Activated T-cell treated with anti-CD3 and anti-CD28 coated beads, Interleukin-2, amount 50 U/mL, for 24 hours (primary cell): ENCODE results near the gene KIF20A.
"Not testable (repeated sequence)": the region's sequence is repeated elsewhere in the genome, so short reads cannot be mapped to it uniquely, and the experiment has no call there.

ENCODE experiments used
- DNase-seq: peaks from one replicate; pipeline ENCODE4 v3.0.0-alpha.2; 2020
- H3K27ac Mint-ChIP-seq: 2 replicates; pipeline ENCODE4 v1.8.0; 2020; ENCODE audit warnings: mild to moderate bottlenecking, mixed read lengths
- H3K27me3 Mint-ChIP-seq: 2 replicates; pipeline ENCODE4 v1.8.0; 2020; ENCODE audit warnings: mixed read lengths
- H3K36me3 Mint-ChIP-seq: 2 replicates; pipeline ENCODE4 v1.8.0; 2020; ENCODE audit warnings: low read depth, mixed read lengths
- H3K4me1 Mint-ChIP-seq: 2 replicates; pipeline ENCODE4 v1.8.0; 2020; ENCODE audit warnings: low read depth, mixed read lengths
- H3K4me3 Mint-ChIP-seq: 2 replicates; pipeline ENCODE4 v1.8.0; 2020; ENCODE audit warnings: mild to moderate bottlenecking, moderate library complexity, mixed read lengths
- H3K9me3 Mint-ChIP-seq: 2 replicates; pipeline ENCODE4 v1.8.0; 2020; ENCODE audit warnings: mixed read lengths

KIF20A gene

DNA sequence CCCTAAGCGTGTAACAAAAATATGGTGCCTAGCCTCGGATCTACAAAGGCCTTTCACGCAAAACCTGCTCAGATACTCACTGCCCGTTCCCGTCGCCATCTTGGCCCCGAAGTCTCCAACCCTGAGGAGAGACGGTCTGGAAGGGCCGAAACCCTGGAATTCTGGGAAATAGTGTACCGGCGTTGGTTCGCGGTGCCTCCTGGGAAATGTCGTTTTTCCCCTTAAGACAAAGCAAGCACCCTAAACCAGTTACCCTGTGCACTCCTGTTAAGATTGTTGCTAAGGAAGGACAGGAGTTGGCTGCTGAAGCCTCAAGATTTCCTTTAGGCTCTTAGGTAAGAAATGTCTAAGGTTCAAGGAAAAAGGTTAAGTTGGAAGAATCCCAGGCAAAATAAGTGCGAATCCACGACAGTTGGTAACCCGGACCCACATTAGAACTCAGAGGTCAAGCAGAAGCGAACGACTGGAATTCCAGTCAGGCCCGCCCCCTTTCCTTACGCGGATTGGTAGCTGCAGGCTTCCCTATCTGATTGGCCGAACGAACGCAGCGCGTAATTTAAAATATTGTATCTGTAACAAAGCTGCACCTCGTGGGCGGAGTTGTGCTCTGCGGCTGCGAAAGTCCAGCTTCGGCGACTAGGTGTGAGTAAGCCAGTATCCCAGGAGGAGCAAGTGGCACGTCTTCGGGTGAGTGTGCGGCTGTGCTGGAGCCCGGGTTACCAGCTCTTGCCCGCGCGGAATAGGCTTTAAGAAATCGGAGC, at the start of gene KIF20A, which contains the start of gene BRD8:
Gene KIF20A, plus strand, starts transcription at position 597 of the 761 bp plus-strand sequence. CDS start 569 bp downstream, outside the sequence.
Gene BRD8, minus strand, starts transcription at position 115 of the 761 bp plus-strand sequence. Its CDS starts 16 bp downstream, at position 99.
- H3K9me3 Mint-ChIP-seq: no peaks in the 10 kb centered on the region
- no peak within 1 kb of the TSS for H3K27ac Mint-ChIP-seq
- peak; percentile 85 for DNase-seq
- peaks cover 53% of the 10 kb centered on the region for H3K36me3 Mint-ChIP-seq
- H3K4me1 Mint-ChIP-seq: peaks cover 21% of the 10 kb centered on the region
- H3K27me3 Mint-ChIP-seq: no peaks in the 10 kb centered on the region
- no peak within 1 kb of the TSS for H3K4me3 Mint-ChIP-seq

GRCh38 chr5:138129347-138129746, 49.6 kb upstream of the KIF20A start:
- H3K27ac Mint-ChIP-seq: no peak overlapping the region
- no peaks in the 10 kb centered on the region for H3K36me3 Mint-ChIP-seq
- H3K27me3 Mint-ChIP-seq: no peaks in the 10 kb centered on the region
- no peaks in the 10 kb centered on the region for H3K9me3 Mint-ChIP-seq
- peaks cover 2% of the 10 kb centered on the region for H3K4me1 Mint-ChIP-seq
- DNase-seq: no peak
- no peak overlapping the region for H3K4me3 Mint-ChIP-seq

DNA sequence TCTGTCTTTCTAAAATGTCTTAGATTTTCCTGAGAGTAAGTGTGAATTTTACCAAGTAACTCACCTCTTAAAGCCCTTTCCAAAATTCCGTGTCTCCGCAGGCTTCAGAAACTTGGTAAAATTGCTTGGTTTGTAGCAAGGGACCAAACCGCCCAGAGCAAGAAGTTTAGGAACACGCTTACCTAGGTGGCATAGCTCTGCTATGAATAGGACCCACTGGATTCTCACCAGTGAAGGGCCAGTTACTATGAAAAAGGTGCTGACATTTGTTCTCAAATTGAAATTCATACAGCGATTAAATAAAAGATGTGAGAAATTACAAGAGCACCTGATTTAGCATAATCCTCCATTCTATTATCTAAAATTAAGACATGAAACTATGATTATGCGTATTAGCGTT, 46.4 kb upstream of the KIF20A start:
- Mint-ChIP-seq H3K9me3 (no peaks in the 10 kb centered on the region), H3K36me3 (no peaks in the 10 kb centered on the region), H3K4me3 (no peak overlapping the region)

GRCh38 chr5:138138949-138139780, 39.7 kb upstream of the KIF20A start, which contains the start of gene NME5:
Gene NME5 (minus strand): TSS chr5:138139428. CDS start chr5:138138780, 648 bp downstream.
- Mint-ChIP-seq H3K4me1 (peaks cover 4% of the 10 kb centered on the region), H3K27ac (no peak within 1 kb of the TSS), H3K36me3 (no peaks in the 10 kb centered on the region), H3K27me3 (peaks cover 9% of the 10 kb centered on the region), H3K4me3 (no peak within 1 kb of the TSS), H3K9me3 (no peaks in the 10 kb centered on the region)
- DNase-seq: no peak

More for the DNA sequence above, 46.4 kb upstream of the KIF20A start:
- Mint-ChIP-seq H3K4me1 (peaks cover 2% of the 10 kb centered on the region), H3K27ac (no peak overlapping the region), H3K27me3 (peaks cover 5% of the 10 kb centered on the region)
- DNase-seq: no peak

DNA sequence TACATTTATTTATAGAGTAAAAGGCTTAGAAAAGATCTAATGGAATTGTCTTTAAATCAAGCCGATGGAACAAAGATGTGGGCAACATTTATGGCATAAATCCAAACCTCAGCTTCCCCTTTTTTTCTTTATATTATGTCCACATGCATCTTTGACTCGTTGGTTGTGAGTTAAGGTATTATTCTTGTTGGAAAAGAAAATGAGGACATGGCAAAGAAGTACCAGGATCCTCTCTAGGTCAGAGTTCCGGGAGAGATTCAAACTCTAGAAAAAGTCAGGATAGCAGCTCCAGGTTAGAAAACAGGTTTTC, 39.2 kb upstream of the KIF20A start:
- no peak for DNase-seq
- Mint-ChIP-seq H3K36me3 (no peaks in the 10 kb centered on the region), H3K4me3 (no peak overlapping the region), H3K4me1 (peaks cover 4% of the 10 kb centered on the region), H3K27ac (no peak overlapping the region), H3K9me3 (no peaks in the 10 kb centered on the region), H3K27me3 (peaks cover 9% of the 10 kb centered on the region)

GRCh38 chr5:138140268-138140667, 38.6 kb upstream of the KIF20A start:
- Mint-ChIP-seq H3K4me1 (peaks cover 4% of the 10 kb centered on the region), H3K9me3 (no peaks in the 10 kb centered on the region), H3K27me3 (peaks cover 9% of the 10 kb centered on the region), H3K27ac (no peak overlapping the region), H3K36me3 (no peaks in the 10 kb centered on the region), H3K4me3 (no peak overlapping the region)
- DNase-seq: no peak

GRCh38 chr5:138141734-138142133, 37.2 kb upstream of the KIF20A start:
- Mint-ChIP-seq H3K27me3 (peaks cover 4% of the 10 kb centered on the region), H3K4me1 (peaks cover 4% of the 10 kb centered on the region), H3K9me3 (no peaks in the 10 kb centered on the region), H3K4me3 (no peak overlapping the region), H3K27ac (no peak overlapping the region), H3K36me3 (no peaks in the 10 kb centered on the region)
- DNase-seq: no peak

DNA sequence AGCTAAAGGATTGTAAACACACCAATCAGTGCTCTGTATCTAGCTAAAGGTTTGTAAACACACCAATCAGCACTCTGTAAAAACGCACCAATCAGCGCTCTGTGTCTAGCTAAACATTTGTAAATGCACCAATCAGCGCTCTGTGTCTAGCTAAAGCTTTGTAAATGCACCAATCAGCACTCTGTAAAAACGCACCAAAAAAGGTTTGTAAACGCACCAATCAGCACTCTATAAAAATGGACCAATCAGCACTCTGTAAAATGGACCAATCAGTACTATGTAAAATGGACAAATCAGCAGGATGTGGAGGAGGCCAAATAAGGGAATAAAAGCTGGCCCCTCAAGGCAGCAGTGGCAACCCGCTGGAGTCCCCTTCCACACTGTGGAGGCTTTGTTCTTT, 35.3 kb upstream of the KIF20A start:
- not testable (repeated sequence) for H3K4me1 Mint-ChIP-seq, DNase-seq, H3K27me3 Mint-ChIP-seq, H3K27ac Mint-ChIP-seq, H3K4me3 Mint-ChIP-seq, H3K36me3 Mint-ChIP-seq, H3K9me3 Mint-ChIP-seq

- H3K4me3 Mint-ChIP-seq: no peak overlapping the region
- no peak for DNase-seq
- no peak overlapping the region for H3K27ac Mint-ChIP-seq
- no peaks in the 10 kb centered on the region for H3K27me3 Mint-ChIP-seq
- no peaks in the 10 kb centered on the region for H3K4me1 Mint-ChIP-seq
- no peaks in the 10 kb centered on the region for H3K36me3 Mint-ChIP-seq
- no peaks in the 10 kb centered on the region for H3K9me3 Mint-ChIP-seq
These were observed 30.1 kb upstream of the KIF20A start for GRCh38 chr5:138148811-138149210.

- H3K27ac Mint-ChIP-seq: no peak overlapping the region
- no peaks in the 10 kb centered on the region for H3K9me3 Mint-ChIP-seq
- H3K27me3 Mint-ChIP-seq: no peaks in the 10 kb centered on the region
- no peak overlapping the region for H3K4me3 Mint-ChIP-seq
- H3K4me1 Mint-ChIP-seq: no peaks in the 10 kb centered on the region
- DNase-seq: no peak
- no peaks in the 10 kb centered on the region for H3K36me3 Mint-ChIP-seq
These were observed 29.4 kb upstream of the KIF20A start for GRCh38 chr5:138149530-138149929.

DNA sequence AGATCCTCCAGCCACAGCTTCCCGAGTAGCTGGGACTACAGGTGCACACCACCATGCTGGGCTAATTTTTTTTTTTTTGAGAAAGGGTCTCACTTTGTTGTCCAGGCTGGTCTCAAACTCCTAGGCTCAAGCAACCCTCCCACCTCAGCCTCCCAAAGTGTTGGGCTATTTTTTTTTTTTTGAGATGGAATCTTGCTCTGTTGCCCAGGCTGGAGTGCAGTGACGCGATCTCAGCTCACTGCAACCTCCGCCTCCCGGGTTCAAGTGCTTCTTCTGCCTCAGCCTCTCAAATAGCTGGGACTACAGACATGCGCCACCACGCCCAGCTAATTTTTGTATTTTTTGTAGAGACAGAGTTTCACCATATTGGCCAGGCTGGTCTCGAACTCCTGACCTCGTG, 22.9 kb upstream of the KIF20A start:
- H3K4me3 Mint-ChIP-seq, H3K4me1 Mint-ChIP-seq, H3K27ac Mint-ChIP-seq, H3K27me3 Mint-ChIP-seq, H3K9me3 Mint-ChIP-seq, DNase-seq: not testable (repeated sequence)
- H3K36me3 Mint-ChIP-seq: peaks cover 49% of the 10 kb centered on the region

DNA sequence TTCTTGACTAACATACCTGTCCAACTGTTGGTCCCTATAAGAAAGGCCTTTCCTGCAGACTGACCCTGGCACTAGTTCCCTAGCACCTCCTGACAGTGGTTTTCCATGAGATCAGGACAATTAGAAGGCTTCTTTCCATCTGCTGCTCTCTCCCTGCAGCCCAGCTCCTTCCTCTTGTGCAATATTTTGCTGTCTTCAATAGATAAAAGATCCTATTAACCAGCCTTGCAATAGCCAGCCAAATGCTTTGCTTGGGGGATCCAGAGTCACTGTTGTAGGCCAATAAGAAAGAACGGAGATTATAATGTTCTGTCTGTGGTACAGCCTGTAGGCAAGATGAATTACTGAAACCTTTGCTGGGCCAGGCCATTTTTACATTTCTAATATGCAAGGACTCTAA, 21.3 kb upstream of the KIF20A start:
- DNase-seq: no peak
- peaks cover 2% of the 10 kb centered on the region for H3K4me1 Mint-ChIP-seq
- H3K36me3 Mint-ChIP-seq: peaks cover 63% of the 10 kb centered on the region

GRCh38 chr5:138159666-138160065, 19.2 kb upstream of the KIF20A start:
- Mint-ChIP-seq H3K9me3 (no peaks in the 10 kb centered on the region), H3K27ac (no peak overlapping the region), H3K4me3 (no peak overlapping the region), H3K4me1 (peaks cover 2% of the 10 kb centered on the region), H3K36me3 (peaks cover 83% of the 10 kb centered on the region), H3K27me3 (no peaks in the 10 kb centered on the region)
- DNase-seq: no peak

More for the DNA sequence above, 21.3 kb upstream of the KIF20A start:
- Mint-ChIP-seq H3K9me3 (no peaks in the 10 kb centered on the region), H3K4me3 (no peak overlapping the region), H3K27me3 (no peaks in the 10 kb centered on the region), H3K27ac (no peak overlapping the region)

DNA sequence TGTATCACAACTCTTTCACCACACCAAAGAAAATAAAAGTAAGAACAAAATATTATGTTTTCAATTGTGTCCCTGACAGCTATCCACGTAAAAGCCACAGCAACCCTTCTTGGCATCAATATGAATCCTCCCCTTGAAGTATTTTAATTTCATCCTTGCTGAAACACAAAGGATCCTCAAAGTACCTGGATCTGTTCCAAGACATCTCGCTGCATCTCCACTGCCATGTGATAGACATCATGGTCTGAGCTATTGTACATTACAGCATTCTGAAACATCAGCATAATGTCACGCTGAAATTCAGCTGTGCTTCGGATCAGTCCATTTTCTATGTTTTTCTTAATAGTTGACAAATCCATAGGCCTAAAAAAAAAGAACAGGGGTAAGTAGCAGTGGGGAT, 18.2 kb upstream of the KIF20A start:
- H3K4me1 Mint-ChIP-seq: peaks cover 2% of the 10 kb centered on the region
- no peak overlapping the region for H3K4me3 Mint-ChIP-seq
- no peak for DNase-seq
- no peaks in the 10 kb centered on the region for H3K27me3 Mint-ChIP-seq
- peaks cover 94% of the 10 kb centered on the region for H3K36me3 Mint-ChIP-seq
- H3K27ac Mint-ChIP-seq: no peak overlapping the region
- H3K9me3 Mint-ChIP-seq: no peaks in the 10 kb centered on the region

DNA sequence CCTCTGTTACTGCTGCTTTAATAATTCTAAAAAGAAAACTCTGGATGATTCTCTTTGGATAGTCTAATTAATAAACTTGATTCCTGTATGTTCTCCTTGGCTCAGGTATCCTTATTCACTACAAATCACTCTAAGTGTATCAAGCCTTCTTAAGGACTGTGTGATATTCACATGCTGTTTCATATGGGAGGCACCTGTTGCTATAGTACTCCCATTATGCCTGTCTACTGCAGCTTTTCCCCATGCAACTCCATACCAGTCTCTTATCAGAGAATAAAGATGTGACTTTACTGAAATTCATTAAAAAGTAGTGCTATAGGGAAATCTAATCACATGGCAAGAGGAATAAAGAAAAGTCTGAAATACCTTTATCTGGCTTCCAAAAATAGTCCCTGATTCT, 15.2 kb upstream of the KIF20A start:
- H3K27ac Mint-ChIP-seq: no peak overlapping the region
- H3K36me3 Mint-ChIP-seq: peaks cover 95% of the 10 kb centered on the region
- H3K27me3 Mint-ChIP-seq: no peaks in the 10 kb centered on the region
- no peaks in the 10 kb centered on the region for H3K4me1 Mint-ChIP-seq
- DNase-seq: no peak
- H3K4me3 Mint-ChIP-seq: no peak overlapping the region
- H3K9me3 Mint-ChIP-seq: no peaks in the 10 kb centered on the region
